AG08395 (cell line): ENCODE results near the gene SERPINB7.

Source experiments
- DNase-seq: peaks from one replicate; pipeline ENCODE4 v3.0.0; 2012; ENCODE audit warnings: mixed read lengths, low spot score

SERPINB7 gene

GRCh38 chr18:63787673-63788072, 12.5 kb downstream of the SERPINB7 start:
- DNase-seq: no peak

DNA sequence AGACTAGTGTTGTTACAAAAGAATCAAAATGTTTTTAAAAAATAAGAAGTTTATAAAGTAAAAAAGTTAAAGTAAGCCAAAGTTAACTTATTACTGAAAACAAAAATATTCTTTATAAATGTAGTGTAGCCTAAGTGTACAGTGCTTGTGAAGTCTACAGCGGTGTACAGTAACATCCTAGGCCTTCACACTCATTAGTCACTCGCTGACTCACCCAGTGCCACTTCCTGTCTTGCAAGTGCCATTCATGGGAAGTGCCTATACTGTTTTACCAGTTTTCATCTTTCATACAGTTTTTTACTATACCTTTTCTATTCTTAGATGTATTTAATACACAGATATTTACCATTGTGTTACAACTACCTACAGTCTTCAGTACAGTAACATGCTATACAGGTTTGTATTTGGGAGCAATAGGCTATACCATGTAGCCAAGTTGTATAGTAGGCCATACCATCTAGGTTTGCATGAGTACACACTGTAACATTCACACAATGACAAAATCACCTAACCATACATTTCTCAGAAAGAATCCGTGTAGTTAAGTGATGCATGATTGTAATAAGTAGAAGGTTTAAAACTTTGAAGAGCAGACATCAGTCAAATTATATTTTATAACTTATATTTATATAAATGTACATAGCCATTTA, 13.4 kb downstream of the SERPINB7 start:
- DNase-seq: peak; percentile 55

GRCh38 chr18:63789327-63789726, 14.1 kb downstream of the SERPINB7 start:
- DNase-seq: no peak

- no peak for DNase-seq
Observed at GRCh38 chr18:63795606-63796005, 20.4 kb downstream of the SERPINB7 start.

DNA sequence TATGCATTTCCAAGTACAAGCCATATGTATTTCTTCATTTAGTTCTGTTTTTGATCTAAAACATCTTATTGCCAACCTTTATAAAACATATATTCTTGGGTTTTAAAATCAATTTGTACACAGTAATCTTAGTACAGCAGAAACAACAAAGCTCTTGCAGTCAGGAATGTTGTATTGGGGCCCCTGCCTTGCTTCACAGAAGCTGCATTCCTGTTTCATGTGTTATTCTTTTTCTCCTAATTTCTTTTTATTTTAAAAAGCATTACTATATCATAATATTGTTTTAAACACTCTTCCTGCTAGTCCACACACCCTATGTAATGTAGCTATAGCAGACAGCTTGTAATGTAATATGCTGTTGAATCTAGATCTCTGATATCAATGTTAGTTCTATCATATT, 24.0 kb downstream of the SERPINB7 start:
- no peak for DNase-seq

DNA sequence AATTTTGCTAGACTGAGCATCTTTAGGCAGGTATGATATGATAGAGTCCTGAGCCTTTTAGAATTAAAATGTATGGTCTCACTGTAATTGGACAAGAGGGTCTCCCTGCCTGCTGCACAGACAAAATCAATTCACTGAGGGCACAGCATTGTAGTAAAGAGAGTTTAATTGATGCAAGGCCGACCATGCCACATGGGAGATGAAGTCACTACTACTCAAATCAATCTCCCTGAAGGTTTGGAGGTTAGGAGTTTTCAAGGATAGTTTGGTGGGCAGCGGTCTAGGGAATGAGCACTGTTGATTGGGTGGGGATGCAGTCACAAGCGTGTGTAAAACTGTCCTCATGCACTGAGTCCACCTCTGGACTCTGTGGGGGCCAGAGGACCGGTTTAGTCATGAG, 26.1 kb downstream of the SERPINB7 start:
- no peak for DNase-seq

- DNase-seq: no peak
Observed at GRCh38 chr18:63808125-63808524, 32.9 kb downstream of the SERPINB7 start.

DNA sequence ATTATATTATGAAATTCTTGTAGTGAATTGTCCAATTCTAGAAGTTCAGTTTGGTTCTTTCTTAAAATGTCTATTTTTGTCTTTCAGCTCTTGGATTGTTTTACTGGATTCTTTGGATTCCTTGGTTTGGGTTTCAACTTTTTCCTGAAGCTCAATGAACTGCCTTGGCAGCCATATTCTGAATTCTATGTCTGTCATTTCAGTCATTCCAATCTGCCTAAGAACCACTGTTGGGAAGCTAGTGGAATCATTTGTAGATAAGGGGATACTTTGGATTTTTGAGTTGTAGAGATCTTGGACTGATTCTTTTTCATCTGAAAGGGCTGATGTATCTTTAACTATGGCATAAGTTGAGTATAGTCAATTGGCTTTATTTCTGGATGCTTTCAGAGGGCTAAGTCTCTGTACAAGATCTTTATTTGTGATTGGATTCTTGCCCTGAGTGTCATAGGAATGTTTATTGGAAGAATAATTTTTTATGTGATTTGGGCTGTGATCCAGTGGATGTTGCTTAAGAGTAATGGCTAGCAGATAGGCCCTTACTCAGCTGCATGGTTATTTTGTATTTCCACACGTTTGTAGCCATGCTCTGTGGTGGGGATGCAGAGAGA, 42.3 kb downstream of the SERPINB7 start:
- DNase-seq: peak; percentile 53

DNA sequence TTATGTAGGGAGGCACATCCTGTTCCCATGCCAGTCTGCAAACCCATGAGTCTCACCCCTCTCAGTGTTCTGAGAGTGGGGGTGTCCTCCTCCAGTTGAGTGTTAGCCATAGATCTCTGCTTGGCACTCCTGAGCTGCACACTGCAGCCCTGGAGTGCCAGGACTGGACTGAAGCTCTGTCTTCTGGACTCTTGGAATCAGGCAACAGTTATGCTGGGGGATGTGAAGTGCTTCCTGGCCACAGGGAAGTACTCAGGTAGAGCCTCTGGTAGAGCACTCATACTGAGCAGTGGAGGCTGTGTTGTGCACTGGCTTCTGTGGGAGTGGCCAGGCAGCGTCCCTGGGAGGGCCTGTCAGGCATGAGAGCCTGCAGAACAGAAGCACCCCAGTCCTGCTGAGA, 43.0 kb downstream of the SERPINB7 start:
- no peak for DNase-seq

DNA sequence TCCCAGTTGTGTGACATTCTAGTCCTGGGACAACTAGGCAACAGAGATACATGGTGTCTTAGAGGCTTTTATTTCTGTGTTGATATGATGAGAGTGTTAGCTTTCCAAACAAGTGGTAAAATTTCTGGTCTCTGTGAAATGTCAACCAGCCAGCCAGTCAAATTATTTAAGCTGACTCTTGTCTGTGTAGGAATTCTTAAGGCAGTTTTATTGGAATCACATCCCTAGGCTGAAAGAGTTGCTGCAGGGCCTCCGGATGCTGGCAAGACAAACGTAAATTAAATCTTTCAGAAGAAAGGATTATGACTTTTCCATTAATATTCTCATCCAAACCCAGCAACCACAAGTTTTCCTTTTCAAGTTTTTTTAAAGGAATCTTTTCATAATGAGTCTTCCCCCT, 44.6 kb downstream of the SERPINB7 start:
- DNase-seq: peak; percentile 39

DNA sequence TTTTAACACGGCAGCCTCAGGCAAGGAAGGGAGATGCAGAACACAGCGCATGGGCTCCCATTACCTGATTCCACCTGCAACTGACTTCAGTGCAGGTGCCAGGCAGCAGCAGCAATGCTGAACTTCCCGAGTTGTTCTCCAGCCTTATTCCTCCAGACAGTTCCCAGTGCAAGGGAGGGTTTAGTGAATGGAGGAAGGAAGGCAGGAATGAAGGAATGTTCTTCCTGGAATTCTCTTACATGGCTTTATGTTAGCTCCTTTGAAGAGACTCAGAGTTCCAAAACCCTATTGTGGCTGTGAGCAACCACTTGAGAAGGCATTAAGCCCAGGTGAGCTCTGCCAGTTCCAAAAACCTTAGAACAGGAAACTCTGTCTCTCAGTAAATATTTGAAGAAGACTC, 45.5 kb downstream of the SERPINB7 start:
- DNase-seq: no peak

GRCh38 chr18:63823516-63824219, 48.5 kb downstream of the SERPINB7 start:
- no peak for DNase-seq

DNA sequence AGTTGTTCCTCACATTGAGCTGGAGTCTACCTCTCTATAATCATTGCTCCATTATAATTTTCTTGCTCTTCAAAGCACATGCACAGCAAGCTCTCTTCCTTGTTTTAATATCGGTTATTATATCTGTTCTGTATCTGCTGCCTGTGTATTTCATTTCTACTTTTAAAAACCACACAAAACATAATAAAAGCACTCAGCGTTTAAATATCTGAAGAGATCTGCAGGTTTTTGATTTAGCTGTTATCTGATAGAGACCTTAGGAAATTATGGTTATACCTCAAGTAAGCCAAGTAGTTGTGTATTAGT, 49.0 kb downstream of the SERPINB7 start:
- DNase-seq: no peak

DNA sequence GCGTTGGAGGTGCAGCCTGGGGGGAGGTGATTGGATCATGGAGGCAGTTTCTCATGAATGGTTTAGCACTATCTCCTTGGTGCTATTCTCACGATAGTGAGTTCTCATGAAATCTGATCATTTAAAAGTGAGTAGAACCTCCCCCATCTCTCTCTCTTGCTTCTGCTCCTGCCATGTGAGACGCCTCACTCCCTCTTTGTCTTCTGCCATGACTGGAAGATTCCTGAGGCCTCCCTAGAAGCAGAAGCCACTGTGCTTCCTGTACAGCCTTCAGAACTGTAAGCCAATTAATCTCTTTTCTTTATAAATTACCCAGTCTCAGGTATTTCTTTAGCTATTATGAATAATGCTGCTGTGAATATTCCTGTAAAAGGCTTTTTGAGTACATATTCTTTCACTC, 52.9 kb downstream of the SERPINB7 start:
- DNase-seq: no peak

DNA sequence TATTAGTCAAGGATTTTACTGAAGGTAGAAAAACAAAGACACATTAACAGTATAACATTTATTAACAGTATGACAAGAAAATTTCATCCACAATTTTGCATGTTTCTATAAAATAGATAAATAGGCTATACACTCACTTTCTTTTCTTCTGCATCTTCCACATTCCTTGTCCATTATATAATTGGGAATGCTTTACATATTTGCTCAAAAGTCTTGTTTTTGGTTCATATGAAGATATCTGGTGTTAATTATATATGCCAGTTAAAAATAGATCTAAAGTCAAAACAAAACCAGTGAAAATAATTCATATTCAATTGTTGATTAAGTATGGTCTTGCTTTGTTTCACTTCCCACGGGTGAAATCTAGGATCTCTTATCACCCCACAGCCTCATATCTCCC, 53.4 kb downstream of the SERPINB7 start:
- DNase-seq: no peak

DNA sequence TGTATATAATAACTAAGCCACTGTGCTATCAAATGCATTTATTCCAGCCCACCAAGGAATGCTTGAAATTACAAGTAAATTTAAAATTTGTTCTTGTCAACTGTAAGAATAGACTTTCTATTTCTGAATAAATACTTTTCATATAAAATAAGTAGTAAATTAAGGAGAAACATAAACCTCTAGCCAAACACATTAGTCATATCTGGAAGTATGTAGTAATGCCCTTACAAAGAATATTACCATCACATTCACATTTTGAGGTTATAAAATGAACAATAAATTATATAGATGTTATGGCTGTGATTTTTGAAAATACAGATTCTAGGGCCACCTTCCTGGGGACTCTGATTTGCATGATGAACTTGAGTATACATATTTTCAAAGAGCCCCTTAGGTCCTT, 54.7 kb downstream of the SERPINB7 start:
- peak; percentile 20 for DNase-seq

DNA sequence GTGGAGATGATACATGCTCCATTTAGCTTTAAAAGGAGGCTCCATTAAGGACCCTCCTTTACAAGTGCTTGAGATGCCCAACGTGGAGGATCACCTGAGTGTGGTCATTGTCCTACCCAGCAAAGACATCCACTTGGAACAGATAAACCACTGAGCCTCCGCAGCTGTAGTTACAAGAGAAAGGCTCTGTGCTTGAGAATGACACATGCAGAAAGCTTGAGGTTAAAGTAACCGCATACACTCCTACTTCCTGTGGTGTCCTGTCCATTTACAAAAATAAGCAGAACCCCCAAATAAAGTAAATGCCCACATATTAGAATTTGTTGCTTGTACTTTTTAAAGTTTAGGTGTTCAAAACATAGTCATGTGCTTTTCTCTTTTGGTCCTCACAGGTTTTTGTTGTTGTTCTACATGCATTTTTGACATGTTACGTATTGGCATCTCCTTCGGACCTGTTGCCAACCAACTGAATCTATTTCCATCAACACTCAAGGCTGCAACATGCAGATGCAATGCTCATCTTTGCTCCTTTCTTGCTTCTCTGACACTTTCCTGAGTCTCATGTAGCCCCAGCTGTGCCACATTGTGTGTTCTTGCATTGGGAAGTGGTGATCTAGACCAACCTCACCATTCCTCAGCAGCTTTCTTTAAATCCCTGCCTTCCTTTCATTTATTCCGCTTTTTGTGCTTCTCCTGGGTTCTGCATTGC, 56.0 kb downstream of the SERPINB7 start:
- peak; percentile 24 for DNase-seq

GRCh38 chr18:63832470-63832869, 57.3 kb downstream of the SERPINB7 start:
- peak; percentile 68 for DNase-seq

DNA sequence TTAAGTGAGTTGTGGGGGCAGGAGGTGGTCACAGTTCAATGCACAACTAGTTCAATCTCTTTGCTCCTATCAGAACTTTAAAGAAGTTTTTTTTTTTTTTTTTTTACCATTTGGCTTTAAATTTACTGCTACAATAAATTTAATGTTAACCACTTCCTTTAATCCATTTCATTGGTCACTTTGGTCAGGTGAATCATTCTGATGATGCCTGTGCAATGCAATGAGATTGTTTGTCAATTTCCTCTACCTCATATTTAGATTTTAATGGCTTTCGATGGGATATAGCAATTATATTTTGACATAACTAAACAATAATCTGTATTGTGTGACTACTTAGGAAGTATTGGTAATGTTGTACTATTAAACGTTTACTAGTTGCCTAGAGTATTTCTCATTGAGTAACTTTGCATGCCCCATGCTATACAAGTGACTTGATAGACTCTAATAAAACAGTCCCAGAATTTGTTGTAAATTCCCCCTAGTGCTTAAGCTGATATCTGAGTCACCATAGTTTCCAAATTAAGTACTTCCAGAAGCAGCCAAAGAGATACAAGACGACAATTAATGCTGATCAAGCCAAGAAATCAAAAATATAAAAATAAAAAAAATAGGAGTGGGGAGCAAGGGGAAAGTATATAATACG, 59.4 kb downstream of the SERPINB7 start:
- DNase-seq: no peak

DNA sequence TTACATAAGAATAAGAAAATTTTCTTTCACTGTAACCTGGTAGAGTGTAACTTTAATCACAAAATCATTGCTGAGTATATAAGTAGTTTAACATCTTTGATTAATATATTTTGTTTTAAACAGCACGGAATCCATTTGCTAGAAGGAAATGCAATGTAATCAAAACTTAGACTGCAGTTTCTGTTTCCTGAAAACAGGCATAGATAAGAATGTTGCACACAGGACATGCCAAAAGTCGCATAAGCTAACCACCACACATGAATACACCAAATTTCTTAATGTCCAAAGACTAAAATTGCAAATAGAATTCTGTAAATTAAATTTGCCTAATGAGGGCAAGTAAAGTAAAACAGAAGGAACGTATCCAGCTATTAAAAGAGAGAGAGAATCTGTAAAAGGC, 61.2 kb downstream of the SERPINB7 start:
- DNase-seq: no peak

DNA sequence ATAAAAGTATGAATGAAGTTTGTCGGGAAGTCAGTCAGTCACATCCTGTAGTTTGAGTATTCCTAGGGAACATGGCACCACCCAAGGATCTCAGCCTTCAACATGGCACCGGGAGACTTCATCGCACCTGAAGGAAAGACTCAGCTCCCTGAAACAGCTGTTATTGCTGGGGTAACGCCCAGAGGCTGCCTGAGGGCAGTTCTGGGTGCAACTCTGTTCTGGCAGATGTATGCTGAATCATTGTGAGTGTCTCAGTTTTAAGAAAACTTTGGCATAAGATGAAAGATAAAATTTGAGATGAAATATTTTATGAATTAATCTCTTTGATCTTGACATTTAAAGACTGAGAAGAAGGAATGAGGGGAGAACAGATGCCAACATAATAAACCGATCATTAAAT, 62.4 kb downstream of the SERPINB7 start:
- DNase-seq: no peak

DNA sequence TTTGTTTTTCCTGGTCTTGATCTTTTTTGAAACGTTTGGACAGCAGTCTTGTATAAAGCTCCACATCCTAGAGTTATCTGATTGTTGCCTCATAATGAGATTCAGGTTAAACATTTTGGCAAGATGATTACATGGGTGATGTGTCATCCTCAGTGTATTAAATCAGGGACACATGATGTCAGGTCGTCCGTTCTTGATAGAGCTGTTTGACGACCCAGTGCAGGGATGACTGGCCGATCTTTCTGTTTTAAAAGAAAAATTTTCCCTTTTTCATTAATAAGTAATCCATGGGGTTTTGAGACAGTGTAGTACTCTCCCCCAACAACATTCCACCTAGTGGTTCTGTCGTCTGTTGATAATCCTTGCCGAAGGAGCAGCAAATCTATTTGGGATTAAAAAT, 67.8 kb downstream of the SERPINB7 start:
- no peak for DNase-seq

- DNase-seq: peak; percentile 41
Observed at GRCh38 chr18:63844254-63844653, 69.0 kb downstream of the SERPINB7 start.
